ENCODE measurements around the gene NUDT4. TPM values are rescaled to one million over a fixed set of nuclear protein-coding genes. Genes with fewer than 3 reads are reported as not detected.

NUDT4 gene
- total RNA-seq, 5 donors from 2014 or later (not counting 1 experiment from before 2014, with no cell fraction given) = 40.7 to 85.2 (median 46.0) TPM

DNA sequence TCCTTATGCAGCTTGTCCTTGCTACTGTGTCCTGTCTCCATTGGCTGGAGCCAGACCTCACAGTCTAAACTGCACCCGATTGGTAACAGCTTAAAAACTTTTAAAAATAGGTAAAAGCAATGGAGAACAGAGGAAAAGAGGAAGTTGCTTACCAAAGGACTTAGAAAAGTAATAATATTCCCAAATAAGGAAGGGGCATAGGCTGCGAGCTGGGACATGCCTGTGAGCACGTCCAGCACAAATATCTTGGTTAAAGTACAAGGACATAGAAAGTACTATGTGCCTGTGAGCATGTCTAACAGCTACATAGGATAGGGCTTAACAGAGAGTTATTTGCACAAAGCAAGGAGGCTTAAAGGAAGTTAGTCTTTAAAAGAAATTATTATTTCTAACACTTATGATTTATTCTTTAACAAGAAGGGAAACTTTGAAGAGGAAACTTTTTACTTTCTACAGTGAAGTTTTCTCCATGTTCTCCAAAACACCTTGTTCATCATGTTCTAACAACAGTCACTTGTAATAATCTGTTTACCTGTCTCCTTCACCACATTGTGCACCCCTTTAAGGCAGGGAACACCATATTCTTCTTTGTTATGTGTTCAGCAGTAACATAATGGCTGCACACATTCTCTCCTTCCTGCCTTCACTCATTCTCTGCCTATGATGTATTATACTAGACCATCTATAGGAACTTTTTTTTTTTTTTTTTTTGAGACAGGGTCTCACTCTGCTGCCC is 73.9 kb downstream of the NUDT4 start:
- ChIA-PET POLR2A (interaction anchor here in 1 of 2 donors (0.6 kb wide), 1 partner anchor 15 kb away, joined by 3 read pairs; no protein-coding TSS in a partner anchor), CTCF (interaction anchor here (0.6 to 0.7 kb wide), 4 partner anchors 18 to 497 kb away, joined by 3 to 8 read pairs (median 4); no protein-coding TSS in a partner anchor)
- Mint-ChIP-seq H3K4me1 (peaks cover 22 to 32% (median 27%) of the 10 kb centered on the region in 3 donors), H3K27ac (no peak overlapping the region), H3K9me3 (no peaks in the 10 kb centered on the region), H3K4me3 (no peak overlapping the region), H3K36me3 (no peaks in the 10 kb centered on the region), H3K27me3 (no peaks in the 10 kb centered on the region)
- H3K4me1 ChIP-seq (ENCODE audit: control insufficient read depth in 1 of 2, extremely low read depth in 1 of 2, insufficient read depth in 2 of 2, low read length in 2 of 2) = peaks cover 9 to 18% of the 10 kb centered on the region in 2 experiments
- peaks cover 0 to 3% of the 10 kb centered on the region in 2 experiments for H3K27me3 ChIP-seq (replicated peaks in 1 of 2; ENCODE audit: control insufficient read depth in 2 of 2, extremely low read depth in 1 of 2, insufficient read depth in 2 of 2, low read length in 1 of 2)
- no peaks in the 10 kb centered on the region for H3K36me3 ChIP-seq (ENCODE audit: control insufficient read depth in 2 of 2, extremely low read depth in 1 of 2, insufficient read depth in 1 of 2, low read length in 1 of 2)
- H3K4me3 ChIP-seq (ENCODE audit: control insufficient read depth in 1 of 2, extremely low read depth in 1 of 2, low read length in 1 of 2) = no peak overlapping the region
- H3K9me3 ChIP-seq = no peaks in the 10 kb centered on the region
- DNase-seq (no peak), ATAC-seq (replicated peaks in 1 of 4) (no peak)
- H3K27ac ChIP-seq (ENCODE audit: low read length) = no peak overlapping the region
- WGBS (ENCODE audit: insufficient coverage) = 58% methylated on average over 2 of the region's 3 CpGs

DNA sequence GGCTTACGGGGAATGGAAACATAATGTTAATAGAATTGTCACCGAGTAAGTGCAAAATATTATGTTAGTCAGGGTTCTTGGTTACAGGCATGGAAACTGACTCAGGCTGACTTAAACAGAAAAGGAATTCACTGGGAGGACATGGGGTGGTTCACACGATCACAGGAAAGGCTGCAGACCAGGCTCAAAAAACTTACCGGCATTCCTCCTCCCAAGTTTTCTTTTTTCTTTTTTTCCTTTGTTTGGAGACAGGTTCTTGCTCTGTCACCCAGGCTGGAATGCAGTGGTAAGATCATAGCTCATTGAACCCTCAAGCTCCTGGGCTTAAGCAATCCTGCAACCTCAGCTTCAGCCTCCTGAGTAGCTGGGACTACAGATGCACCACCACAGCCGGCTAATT is 75.9 kb downstream of the NUDT4 start:
- 90% methylated on average over 4 of the region's 5 CpGs for WGBS (ENCODE audit: insufficient coverage)
- ATAC-seq (replicated peaks in 1 of 4) = no peak
- H3K9me3 ChIP-seq = no peaks in the 10 kb centered on the region
- no peak for DNase-seq
- H3K4me1 ChIP-seq (ENCODE audit: control insufficient read depth in 1 of 2, extremely low read depth in 1 of 2, insufficient read depth in 2 of 2, low read length in 2 of 2) = peaks cover 3 to 4% of the 10 kb centered on the region in 2 experiments
- H3K36me3 ChIP-seq (ENCODE audit: control insufficient read depth in 2 of 2, extremely low read depth in 1 of 2, insufficient read depth in 1 of 2, low read length in 1 of 2) = no peaks in the 10 kb centered on the region
- H3K4me1 Mint-ChIP-seq = peaks cover 9 to 14% (median 13%) of the 10 kb centered on the region in 3 donors
- H3K27ac ChIP-seq (ENCODE audit: low read length) = no peak overlapping the region
- ChIA-PET POLR2A (no interaction called here), CTCF (interaction anchor here in 1 of 2 donors (0.6 kb wide), 1 partner anchor 1617 kb away, joined by 6 read pairs; no protein-coding TSS in a partner anchor)
- H3K36me3 Mint-ChIP-seq = no peaks in the 10 kb centered on the region
- no peaks in the 10 kb centered on the region for H3K27me3 Mint-ChIP-seq
- no peak overlapping the region for H3K27ac Mint-ChIP-seq
- no peaks in the 10 kb centered on the region for H3K9me3 Mint-ChIP-seq
- peaks cover 0 to 3% of the 10 kb centered on the region in 2 experiments for H3K27me3 ChIP-seq (replicated peaks in 1 of 2; ENCODE audit: control insufficient read depth in 2 of 2, extremely low read depth in 1 of 2, insufficient read depth in 2 of 2, low read length in 1 of 2)
- H3K4me3 Mint-ChIP-seq = no peak overlapping the region
- H3K4me3 ChIP-seq (ENCODE audit: control insufficient read depth in 1 of 2, extremely low read depth in 1 of 2, low read length in 1 of 2) = no peak overlapping the region

DNA sequence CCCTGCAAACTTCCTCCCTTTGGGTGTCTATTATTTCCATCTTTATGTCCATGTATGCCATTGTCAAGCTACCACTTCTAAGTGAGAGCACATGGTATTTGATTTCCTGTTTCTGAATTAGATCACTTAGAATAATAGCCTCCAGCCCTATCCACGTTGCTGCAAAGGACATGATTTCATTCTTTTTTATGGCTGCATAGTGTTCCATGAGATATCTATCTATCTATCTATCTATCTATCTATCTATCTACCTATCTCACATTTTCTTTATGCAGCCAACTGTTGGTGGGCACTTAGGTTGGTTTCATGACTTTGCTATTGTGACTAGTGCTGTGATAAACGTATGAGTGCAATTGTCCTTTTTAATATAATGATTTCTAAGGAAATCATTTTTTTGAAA is 78.4 kb downstream of the NUDT4 start:
- H3K9me3 Mint-ChIP-seq = no peaks in the 10 kb centered on the region
- no CpG with 5 or more reads among the region's 2 CpGs for WGBS (ENCODE audit: insufficient coverage)
- no peaks in the 10 kb centered on the region for H3K27me3 Mint-ChIP-seq
- no peak for DNase-seq
- POLR2A ChIA-PET = no interaction called here
- H3K4me3 Mint-ChIP-seq = no peak overlapping the region
- no peaks in the 10 kb centered on the region for H3K36me3 ChIP-seq (ENCODE audit: control insufficient read depth in 2 of 2, extremely low read depth in 1 of 2, insufficient read depth in 1 of 2, low read length in 1 of 2)
- no peak overlapping the region for H3K4me3 ChIP-seq (ENCODE audit: control insufficient read depth in 1 of 2, extremely low read depth in 1 of 2, low read length in 1 of 2)
- H3K4me1 ChIP-seq (ENCODE audit: control insufficient read depth in 1 of 2, extremely low read depth in 1 of 2, insufficient read depth in 2 of 2, low read length in 2 of 2) = no peaks in the 10 kb centered on the region
- H3K4me1 Mint-ChIP-seq = peaks cover 0 to 3% (median 0%) of the 10 kb centered on the region in 3 donors
- peaks cover 0 to 3% of the 10 kb centered on the region in 2 experiments for H3K27me3 ChIP-seq (replicated peaks in 1 of 2; ENCODE audit: control insufficient read depth in 2 of 2, extremely low read depth in 1 of 2, insufficient read depth in 2 of 2, low read length in 1 of 2)
- no peaks in the 10 kb centered on the region for H3K36me3 Mint-ChIP-seq
- ATAC-seq (replicated peaks in 1 of 4) = no peak
- CTCF ChIA-PET = no interaction called here
- no peak overlapping the region for H3K27ac Mint-ChIP-seq
- no peaks in the 10 kb centered on the region for H3K9me3 ChIP-seq
- no peak overlapping the region for H3K27ac ChIP-seq (ENCODE audit: low read length)

Other genes starting within 250 kb of the NUDT4 start
- 10 to 100 TPM; 66.3 to 81.7 (median 79.2) TPM for gene UBE2N, start 64.0 kb downstream of the NUDT4 start, total RNA-seq
- gene MRPL42, start 89.6 kb downstream of the NUDT4 start, total RNA-seq = 10 to 100 TPM; 35.1 to 46.7 (median 40.4) TPM
- gene SOCS2, start 194.8 kb downstream of the NUDT4 start, total RNA-seq = 10 to 100 TPM; 20.3 to 37.6 (median 29.5) TPM